SU-DHL-6 (cell line): ENCODE measurements around the gene BBS10.

Source experiments
- CTCF ChIP-seq: fragments of 200-600 bp; sonication (generic); IDR thresholded peaks from one replicate; pipeline ENCODE4 v1.5.1; 2017; ENCODE audit warnings: antibody characterized with exemption, mild to moderate bottlenecking, low read length, moderate library complexity; ENCODE audit not compliant: insufficient read depth, poor library complexity, severe bottlenecking
- EZH2phosphoT487 ChIP-seq: fragments of 200-600 bp; sonication (generic), shearing (Covaris generic); conservative IDR thresholded peaks from 2 replicates; pipeline ENCODE4 v1.6.1; 2018; ENCODE audit warnings: mild to moderate bottlenecking, antibody characterized with exemption, low read length, moderate library complexity, mixed read lengths

DNA sequence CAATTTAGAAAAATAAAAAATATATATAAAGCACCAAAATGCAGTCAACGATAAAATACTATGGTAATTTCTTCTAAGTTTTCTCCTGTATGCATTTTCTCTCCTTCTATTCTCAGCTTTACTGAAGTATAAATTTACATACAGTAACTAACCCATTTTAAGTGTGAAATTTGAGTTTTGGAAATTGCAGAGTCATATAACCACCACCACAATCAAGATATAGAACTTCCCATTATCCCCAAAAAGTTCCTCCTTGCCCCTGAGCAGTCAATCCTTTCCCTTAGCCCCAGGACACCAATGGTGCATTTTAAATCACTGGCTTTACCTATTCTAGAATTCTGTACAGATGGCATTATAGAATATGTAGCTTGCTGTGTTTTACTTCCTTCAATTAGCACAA lies 31.0 kb upstream of the BBS10 start:
- no peak for TF ChIP-seq CTCF
- no peak for TF ChIP-seq EZH2phosphoT487
